ENCODE data around the gene ARHGAP24.

DNA sequence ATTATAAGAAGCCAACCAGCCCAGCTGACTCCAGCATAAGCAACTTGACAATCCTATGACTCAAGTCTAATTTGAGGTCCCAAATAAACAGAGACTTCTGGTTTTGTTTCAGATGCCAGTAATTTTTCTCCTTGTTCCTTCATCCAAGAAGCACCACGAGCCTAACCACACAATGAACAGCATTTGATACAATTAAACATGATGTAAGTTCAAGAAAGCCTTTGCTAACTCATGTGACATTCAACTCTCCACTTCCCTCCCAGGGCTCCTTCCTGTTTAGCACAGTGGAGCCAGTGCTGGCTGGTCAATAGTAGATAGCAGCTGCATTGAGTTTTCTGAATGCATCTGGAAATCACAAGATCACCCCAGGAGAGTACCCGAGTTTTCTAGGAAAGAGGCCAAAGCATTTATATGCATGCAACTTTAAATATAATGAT lies 206.3 kb downstream of the ARHGAP24 start:
- no peak for TF ChIP-seq POLR2A (IDR thresholded peaks at IDR 0.05)
- TF ChIP-seq CTCF (IDR thresholded peaks at IDR 0.05), result no peak

Data from right lobe of liver (tissue), 4 donors.